ENCODE measurements around the gene TRAP1. TPM values are rescaled to one million over a fixed set of nuclear protein-coding genes. Genes with fewer than 3 reads are reported as not detected.

The TRAP1 gene
- total RNA-seq, 1 donor from 2014 or later = 111 TPM

- intact Hi-C loops (cut with DNase I) = no loop called here
- no peak for TF ChIP-seq POLR2AphosphoS5 (IDR thresholded peaks at IDR 0.05; ENCODE audit: insufficient read depth in 1 of 2, low read depth in 1 of 2)
- no peak for TF ChIP-seq POLR2A (IDR thresholded peaks at IDR 0.05)
- TF ChIP-seq, protein P1, sequence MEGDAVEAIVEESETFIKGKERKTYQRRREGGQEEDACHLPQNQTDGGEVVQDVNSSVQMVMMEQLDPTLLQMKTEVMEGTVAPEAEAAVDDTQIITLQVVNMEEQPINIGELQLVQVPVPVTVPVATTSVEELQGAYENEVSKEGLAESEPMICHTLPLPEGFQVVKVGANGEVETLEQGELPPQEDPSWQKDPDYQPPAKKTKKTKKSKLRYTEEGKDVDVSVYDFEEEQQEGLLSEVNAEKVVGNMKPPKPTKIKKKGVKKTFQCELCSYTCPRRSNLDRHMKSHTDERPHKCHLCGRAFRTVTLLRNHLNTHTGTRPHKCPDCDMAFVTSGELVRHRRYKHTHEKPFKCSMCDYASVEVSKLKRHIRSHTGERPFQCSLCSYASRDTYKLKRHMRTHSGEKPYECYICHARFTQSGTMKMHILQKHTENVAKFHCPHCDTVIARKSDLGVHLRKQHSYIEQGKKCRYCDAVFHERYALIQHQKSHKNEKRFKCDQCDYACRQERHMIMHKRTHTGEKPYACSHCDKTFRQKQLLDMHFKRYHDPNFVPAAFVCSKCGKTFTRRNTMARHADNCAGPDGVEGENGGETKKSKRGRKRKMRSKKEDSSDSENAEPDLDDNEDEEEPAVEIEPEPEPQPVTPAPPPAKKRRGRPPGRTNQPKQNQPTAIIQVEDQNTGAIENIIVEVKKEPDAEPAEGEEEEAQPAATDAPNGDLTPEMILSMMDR (IDR thresholded peaks at IDR 0.05) = no peak
- Histone ChIP-seq H3K36me3 (peaks cover 0 to 74% of the 10 kb centered on the region in 2 donors), H3K4me3 (no peak overlapping the region), H3K27ac (no peak overlapping the region), H3K27me3 (no peaks in the 10 kb centered on the region), H3K4me1 (no peaks in the 10 kb centered on the region), H3K9me3 (no peaks in the 10 kb centered on the region)
- no peak for DNase-seq (ENCODE audit: extremely low spot score in 2 of 2)
These were observed 17.5 kb upstream of the TRAP1 start for GRCh38 chr16:3734758-3735221.

DNA sequence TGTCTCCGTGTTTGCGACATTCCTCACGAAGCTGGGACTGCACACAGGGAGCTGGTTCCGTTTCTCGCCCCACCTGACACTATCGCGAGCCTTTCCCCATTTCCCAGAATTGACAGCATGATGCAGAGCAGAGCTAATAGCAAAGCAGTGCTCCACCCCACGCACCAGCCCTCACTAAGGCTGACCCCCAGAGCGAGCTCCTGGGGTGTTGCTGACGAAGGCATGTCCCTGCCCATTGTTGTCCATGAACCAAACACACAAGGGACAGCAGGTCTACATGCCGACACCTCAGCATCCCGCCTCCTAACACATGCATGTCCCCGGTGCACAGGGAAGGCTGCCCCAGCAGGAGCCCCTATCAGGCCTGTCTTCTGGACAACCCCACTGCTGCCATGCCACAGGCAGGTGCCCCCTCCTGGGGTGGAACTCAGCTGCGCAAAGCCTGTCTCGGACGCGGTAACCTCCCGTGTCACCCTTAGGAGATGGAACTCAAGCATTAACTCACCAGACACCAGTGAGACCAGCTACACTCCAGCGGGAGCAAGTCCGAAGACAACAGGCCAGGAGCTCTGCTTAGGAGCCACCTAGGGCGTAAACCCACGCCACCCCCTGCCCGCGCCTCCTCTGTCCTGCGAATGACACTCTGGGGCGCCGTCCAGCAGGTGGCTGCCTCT, 16.9 kb upstream of the TRAP1 start:
- TF ChIP-seq POLR2AphosphoS5 (IDR thresholded peaks at IDR 0.05; ENCODE audit: insufficient read depth in 1 of 2, low read depth in 1 of 2) = no peak
- TF ChIP-seq, protein P1 (IDR thresholded peaks at IDR 0.05) = no peak
- no peak for TF ChIP-seq POLR2A (IDR thresholded peaks at IDR 0.05)
- Histone ChIP-seq H3K9me3 (no peaks in the 10 kb centered on the region), H3K36me3 (peaks cover 0 to 73% of the 10 kb centered on the region in 2 donors), H3K4me1 (no peaks in the 10 kb centered on the region), H3K27me3 (no peaks in the 10 kb centered on the region), H3K4me3 (no peak overlapping the region), H3K27ac (no peak overlapping the region)
- DNase-seq (ENCODE audit: extremely low spot score in 2 of 2) = no peak
- intact Hi-C loops (cut with DNase I) = no loop called here

- Histone ChIP-seq H3K4me3 (no peak overlapping the region), H3K36me3 (peaks cover 0 to 78% of the 10 kb centered on the region in 2 donors), H3K9me3 (no peaks in the 10 kb centered on the region), H3K27ac (no peak overlapping the region), H3K4me1 (no peaks in the 10 kb centered on the region), H3K27me3 (no peaks in the 10 kb centered on the region)
- TF ChIP-seq, protein P1 (IDR thresholded peaks at IDR 0.05) = no peak
- TF ChIP-seq POLR2A (IDR thresholded peaks at IDR 0.05) (no peak), POLR2AphosphoS5 (IDR thresholded peaks at IDR 0.05; ENCODE audit: insufficient read depth in 1 of 2, low read depth in 1 of 2) (no peak)
- intact Hi-C loops (cut with DNase I) = no loop called here
- DNase-seq (ENCODE audit: extremely low spot score in 2 of 2) = no peak
These were observed 14.8 kb upstream of the TRAP1 start for GRCh38 chr16:3732171-3732570.

- Histone ChIP-seq H3K36me3 (peaks cover 0 to 77% of the 10 kb centered on the region in 2 donors), H3K4me3 (no peak overlapping the region), H3K4me1 (no peaks in the 10 kb centered on the region), H3K27me3 (no peaks in the 10 kb centered on the region), H3K27ac (no peak overlapping the region), H3K9me3 (no peaks in the 10 kb centered on the region)
- no peak for DNase-seq (ENCODE audit: extremely low spot score in 2 of 2)
- intact Hi-C loops (cut with DNase I) = no loop called here
- TF ChIP-seq POLR2A (IDR thresholded peaks at IDR 0.05) = no peak
- no peak for TF ChIP-seq POLR2AphosphoS5 (IDR thresholded peaks at IDR 0.05; ENCODE audit: insufficient read depth in 1 of 2, low read depth in 1 of 2)
- TF ChIP-seq, protein P1 (IDR thresholded peaks at IDR 0.05) = no peak
These were observed 14.0 kb upstream of the TRAP1 start for GRCh38 chr16:3731126-3731935.

All from vagina (tissue), 2 donors.